Prostate gland (tissue), 2 donors: Measurements from ENCODE around the gene KITLG.

Source experiments
- POLR2A ChIP-seq: fragments of 450-650 bp; IDR thresholded peaks from one replicate; pipeline ENCODE4 v1.6.1; 2016; ENCODE audit warnings: antibody characterized with exemption, mild to moderate bottlenecking
- POLR2AphosphoS5 ChIP-seq: sonication (generic); formaldehyde crosslinking; IDR thresholded peaks from one replicate; pipeline ENCODE4 v1.6.1; 2017; ENCODE audit warnings: antibody characterized with exemption
- TF ChIP-seq, protein P1 (sequence below), 4 experiments: fragments of 200-600 bp in 2 of 4; fragments of 450-650 bp in 2 of 4; sonication (generic) in 2 of 4; IDR thresholded peaks; 1 replicate in 3 of 4; 2 replicates in 1 of 4; pipeline ENCODE4 v1.5.1; 2016 to 2019; ENCODE audit warnings: antibody characterized with exemption in 4 of 4, mild to moderate bottlenecking in 2 of 4, moderate library complexity in 2 of 4

GRCh38 chr12:88594780-88595179 lies 14.5 kb upstream of the KITLG start:
- TF ChIP-seq POLR2A (no peak), POLR2AphosphoS5 (no peak)
- TF ChIP-seq, protein P1, sequence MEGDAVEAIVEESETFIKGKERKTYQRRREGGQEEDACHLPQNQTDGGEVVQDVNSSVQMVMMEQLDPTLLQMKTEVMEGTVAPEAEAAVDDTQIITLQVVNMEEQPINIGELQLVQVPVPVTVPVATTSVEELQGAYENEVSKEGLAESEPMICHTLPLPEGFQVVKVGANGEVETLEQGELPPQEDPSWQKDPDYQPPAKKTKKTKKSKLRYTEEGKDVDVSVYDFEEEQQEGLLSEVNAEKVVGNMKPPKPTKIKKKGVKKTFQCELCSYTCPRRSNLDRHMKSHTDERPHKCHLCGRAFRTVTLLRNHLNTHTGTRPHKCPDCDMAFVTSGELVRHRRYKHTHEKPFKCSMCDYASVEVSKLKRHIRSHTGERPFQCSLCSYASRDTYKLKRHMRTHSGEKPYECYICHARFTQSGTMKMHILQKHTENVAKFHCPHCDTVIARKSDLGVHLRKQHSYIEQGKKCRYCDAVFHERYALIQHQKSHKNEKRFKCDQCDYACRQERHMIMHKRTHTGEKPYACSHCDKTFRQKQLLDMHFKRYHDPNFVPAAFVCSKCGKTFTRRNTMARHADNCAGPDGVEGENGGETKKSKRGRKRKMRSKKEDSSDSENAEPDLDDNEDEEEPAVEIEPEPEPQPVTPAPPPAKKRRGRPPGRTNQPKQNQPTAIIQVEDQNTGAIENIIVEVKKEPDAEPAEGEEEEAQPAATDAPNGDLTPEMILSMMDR (IDR thresholded peaks at IDR 0.05), result no peak
